HFF-Myc (cell line): Measurements from ENCODE around the gene DNAH10.

Experiments used
- DNase-seq: peaks from one replicate; pipeline ENCODE4 v3.0.0-alpha.2; 2011; ENCODE audit warnings: low read depth; ENCODE audit errors: extremely low read depth
- H3K4me3 ChIP-seq: replicated peaks from 2 replicates; pipeline ENCODE4 v1.5.1; 2011; ENCODE audit warnings: low read depth, mild to moderate bottlenecking, control low read depth, low read length
- CTCF ChIP-seq: IDR thresholded peaks from 2 replicates; pipeline ENCODE4 v1.5.1; 2012; ENCODE audit warnings: mild to moderate bottlenecking, low read depth, low read length, control low read depth; ENCODE audit errors: missing control alignments

Gene DNAH10

GRCh38 chr12:123961585-123962345 is 199.7 kb downstream of the DNAH10 start:
- no peak for TF ChIP-seq CTCF
- no peak overlapping the region for H3K4me3 ChIP-seq
- no peak for DNase-seq

GRCh38 chr12:123962513-123962912 is 200.4 kb downstream of the DNAH10 start:
- no peak for DNase-seq
- H3K4me3 ChIP-seq, result no peak overlapping the region
- TF ChIP-seq CTCF, result no peak

- no peak for TF ChIP-seq CTCF
- no peak for DNase-seq
- no peak overlapping the region for H3K4me3 ChIP-seq
Observed at GRCh38 chr12:123963821-123964220, 201.7 kb downstream of the DNAH10 start.

- no peak for TF ChIP-seq CTCF
- no peak for DNase-seq
- H3K4me3 ChIP-seq, result no peak overlapping the region
Observed at GRCh38 chr12:123965382-123965781, 203.3 kb downstream of the DNAH10 start.

- peak; percentile 17 for DNase-seq
- no peak for TF ChIP-seq CTCF
- H3K4me3 ChIP-seq, result no peak overlapping the region
Observed at GRCh38 chr12:123966596-123966995, 204.5 kb downstream of the DNAH10 start.

GRCh38 chr12:123967121-123967586 is 205.1 kb downstream of the DNAH10 start:
- no peak overlapping the region for H3K4me3 ChIP-seq
- no peak for TF ChIP-seq CTCF
- no peak for DNase-seq

- DNase-seq, result no peak
- TF ChIP-seq CTCF, result no peak
- peak overlapping the region; percentile 72 for H3K4me3 ChIP-seq
Observed at GRCh38 chr12:123971449-123971769, 209.3 kb downstream of the DNAH10 start.
